Measurements from ENCODE around the gene GBP7.

DNA sequence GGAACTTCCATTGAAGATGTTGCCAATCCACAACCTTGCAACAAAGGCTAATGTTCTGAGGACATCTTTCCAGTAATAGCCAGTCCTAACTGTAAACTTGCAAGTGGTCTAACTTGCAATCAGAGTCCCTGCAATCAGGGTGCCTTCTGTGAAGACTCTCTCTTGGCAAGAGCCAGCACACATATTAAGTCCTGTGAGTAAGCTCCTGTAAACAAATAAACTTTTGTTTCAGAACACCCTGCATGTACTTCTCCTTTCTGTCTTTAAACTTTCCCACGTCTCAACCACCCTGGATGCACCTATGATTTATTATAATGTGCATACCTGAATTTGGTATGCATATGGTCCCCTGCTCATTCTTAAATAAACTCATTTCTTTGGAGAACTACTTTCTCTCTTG lies 9.1 kb downstream of the GBP7 start:
- TF ChIP-seq, protein P1, sequence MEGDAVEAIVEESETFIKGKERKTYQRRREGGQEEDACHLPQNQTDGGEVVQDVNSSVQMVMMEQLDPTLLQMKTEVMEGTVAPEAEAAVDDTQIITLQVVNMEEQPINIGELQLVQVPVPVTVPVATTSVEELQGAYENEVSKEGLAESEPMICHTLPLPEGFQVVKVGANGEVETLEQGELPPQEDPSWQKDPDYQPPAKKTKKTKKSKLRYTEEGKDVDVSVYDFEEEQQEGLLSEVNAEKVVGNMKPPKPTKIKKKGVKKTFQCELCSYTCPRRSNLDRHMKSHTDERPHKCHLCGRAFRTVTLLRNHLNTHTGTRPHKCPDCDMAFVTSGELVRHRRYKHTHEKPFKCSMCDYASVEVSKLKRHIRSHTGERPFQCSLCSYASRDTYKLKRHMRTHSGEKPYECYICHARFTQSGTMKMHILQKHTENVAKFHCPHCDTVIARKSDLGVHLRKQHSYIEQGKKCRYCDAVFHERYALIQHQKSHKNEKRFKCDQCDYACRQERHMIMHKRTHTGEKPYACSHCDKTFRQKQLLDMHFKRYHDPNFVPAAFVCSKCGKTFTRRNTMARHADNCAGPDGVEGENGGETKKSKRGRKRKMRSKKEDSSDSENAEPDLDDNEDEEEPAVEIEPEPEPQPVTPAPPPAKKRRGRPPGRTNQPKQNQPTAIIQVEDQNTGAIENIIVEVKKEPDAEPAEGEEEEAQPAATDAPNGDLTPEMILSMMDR (IDR thresholded peaks at IDR 0.05): no peak
- no peak for TF ChIP-seq POLR2A (IDR thresholded peaks at IDR 0.05)
- no peak for TF ChIP-seq POLR2AphosphoS5 (IDR thresholded peaks at IDR 0.05)
- no peak for TF ChIP-seq EP300 (IDR thresholded peaks at IDR 0.05; ENCODE audit: low read depth)

All from transverse colon (tissue), 4 donors.